A673 (cell line): Measurements from ENCODE around the gene PXDC1. TPM values are rescaled to one million over a fixed set of nuclear protein-coding genes. Genes with fewer than 3 reads are reported as not detected.
A peak's percentile ranks its signal among the peaks of the same experiment; 100 is the strongest.

Experiments used
- BruUV-seq: library from RNA; stranded (reverse); fragments of 400-500 nt; replicated peaks from 2 replicates; lab custom pipeline; 2021; lab: Mats Ljungman, UMichigan
- CTCF ChIA-PET: fragments of 300-600 bp; sonication (Branson Sonifier 250); formaldehyde crosslinking; loops from one replicate; lab custom pipeline; 2022; ENCODE audit warnings: antibody characterized with exemption; lab: Charles Lee
- POLR2A ChIA-PET: fragments of 300-600 bp; sonication (Branson Sonifier 250); formaldehyde crosslinking; loops from one replicate; lab custom pipeline; 2022; ENCODE audit warnings: antibody characterized with exemption; ENCODE audit not compliant: low non-redundant PET; lab: Charles Lee
- DNase-seq: peaks from one replicate; pipeline ENCODE4 v3.0.0-alpha.2; 2015; ENCODE audit warnings: low spot score
- H3K27ac ChIP-seq: fragments of 200-600 bp; sonication (generic); 2 replicates; pipeline ENCODE4 v1.5.1; 2016; ENCODE audit warnings: mixed run types, low read depth, mild to moderate bottlenecking, mixed read lengths, antibody characterized with exemption, low read length; ENCODE audit not compliant: poor library complexity, severe bottlenecking
- H3K27me3 ChIP-seq: fragments of 200-600 bp; sonication (generic); replicated peaks from 2 replicates; pipeline ENCODE4 v1.6.1; 2017; ENCODE audit warnings: mixed run types, low read depth, mild to moderate bottlenecking, mixed read lengths, antibody characterized with exemption, low read length; ENCODE audit not compliant: insufficient read depth, poor library complexity
- H3K36me3 ChIP-seq: fragments of 200-600 bp; sonication (generic); 2 replicates; pipeline ENCODE4 v1.6.1; 2016; ENCODE audit warnings: mixed run types, mild to moderate bottlenecking, mixed read lengths, antibody characterized with exemption, low read length; ENCODE audit not compliant: insufficient read depth, poor library complexity, severe bottlenecking
- H3K4me1 ChIP-seq: fragments of 200-600 bp; sonication (generic); 2 replicates; pipeline ENCODE4 v1.6.1; 2017; ENCODE audit warnings: mixed run types, mild to moderate bottlenecking, mixed read lengths, antibody characterized with exemption, low read length; ENCODE audit not compliant: insufficient read depth, poor library complexity, severe bottlenecking
- H3K4me3 ChIP-seq: fragments of 200-600 bp; sonication (generic); 2 replicates; pipeline ENCODE4 v1.5.1; 2016; ENCODE audit warnings: low read depth, mixed run types, mild to moderate bottlenecking, mixed read lengths, low read length; ENCODE audit not compliant: poor library complexity, severe bottlenecking
- H3K9me3 ChIP-seq: fragments of 200-600 bp; sonication (generic); 2 replicates; pipeline ENCODE4 v1.6.1; 2016; ENCODE audit warnings: mixed run types, low read depth, mild to moderate bottlenecking, mixed read lengths, antibody characterized with exemption, low read length; ENCODE audit not compliant: poor library complexity, severe bottlenecking
- CTCF ChIP-seq: fragments of 300-800, 200-600 bp; sonication (generic); conservative IDR thresholded peaks from 2 replicates; pipeline ENCODE4 v1.5.1; 2017; ENCODE audit warnings: low read depth, mild to moderate bottlenecking, antibody characterized with exemption, low read length, moderate library complexity, mixed read lengths
- EZH2 ChIP-seq: fragments of 200-600 bp; sonication (generic); IDR thresholded peaks from 2 replicates; pipeline ENCODE4 v1.6.1; 2017; ENCODE audit warnings: borderline replicate concordance, low read depth, mild to moderate bottlenecking, mixed read lengths, antibody characterized with exemption, low read length; ENCODE audit not compliant: poor library complexity, severe bottlenecking
- intact Hi-C: fragments of 100-400 bp; cut with micrococcal nuclease; formaldehyde crosslinking; loops from one replicate; pipeline ENCODE4 v1.10.0; 2022; ENCODE audit not compliant: unreplicated experiment
- total RNA-seq: library from RNA; stranded (reverse); gene quantifications from 2 replicates; pipeline ENCODE4 v1.2.3, GENCODE V29; 2021

Gene PXDC1
- total RNA-seq, 1 experiment from 2014 or later = 5.2 TPM

- H3K27me3 ChIP-seq = no peaks in the 10 kb centered on the region
- TF ChIP-seq CTCF (no peak), EZH2 (no peak)
- no peak for DNase-seq
- no peak overlapping the region for H3K4me3 ChIP-seq
- ChIA-PET POLR2A (no interaction called here), CTCF (interaction anchor here (1.0 to 2.1 kb wide), 2 partner anchors 106 to 235 kb away, joined by 3 to 11 read pairs; partner anchors contain the start of gene FAM50B)
- H3K9me3 ChIP-seq = no peaks in the 10 kb centered on the region
- peak overlapping the region; percentile 25 for H3K27ac ChIP-seq
- H3K4me1 ChIP-seq = peaks cover 23% of the 10 kb centered on the region
- no TSS peak for BruUV-seq
- no peaks in the 10 kb centered on the region for H3K36me3 ChIP-seq
- intact Hi-C loops = loop anchor here (2.0 to 10.0 kb wide), 4 partner anchors 247 to 471 kb away; no protein-coding TSS in a partner anchor
Observed at GRCh38 chr6:3743541-3743940, 8.0 kb downstream of the PXDC1 start.

GRCh38 chr6:3742426-3743344 lies 8.8 kb downstream of the PXDC1 start:
- peak overlapping the region; percentile 25 for H3K27ac ChIP-seq
- H3K9me3 ChIP-seq = no peaks in the 10 kb centered on the region
- BruUV-seq = no TSS peak
- no peaks in the 10 kb centered on the region for H3K36me3 ChIP-seq
- H3K4me1 ChIP-seq = peaks cover 20% of the 10 kb centered on the region
- ChIA-PET POLR2A (no interaction called here), CTCF (interaction anchor here (2.1 kb wide), 1 partner anchor 236 kb away, joined by 11 read pairs; no protein-coding TSS in a partner anchor)
- peak; percentile 74 for DNase-seq
- H3K4me3 ChIP-seq = no peak overlapping the region
- no peaks in the 10 kb centered on the region for H3K27me3 ChIP-seq
- intact Hi-C loops = loop anchor here (1.0 to 10.0 kb wide), 6 partner anchors 191 to 472 kb away; no protein-coding TSS in a partner anchor
- TF ChIP-seq EZH2 (no peak), CTCF (peak; percentile 95)

DNA sequence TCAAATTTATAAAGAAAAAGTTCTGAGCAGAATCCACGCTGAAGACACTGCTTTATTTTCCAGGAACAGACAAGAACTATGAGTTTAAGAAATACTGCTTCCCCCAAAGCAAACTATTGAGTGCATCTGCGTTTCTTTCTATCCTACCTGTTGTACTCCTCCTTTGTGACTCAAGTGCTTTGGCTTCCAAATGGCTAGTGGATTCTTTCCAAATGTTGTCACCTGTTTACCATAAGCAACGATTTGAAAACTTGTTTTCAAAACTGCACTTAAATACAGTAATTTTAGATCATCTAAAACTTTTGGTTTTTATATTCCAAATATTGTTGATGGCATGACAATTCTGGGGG lies 9.5 kb downstream of the PXDC1 start:
- Histone ChIP-seq H3K4me1 (peaks cover 20% of the 10 kb centered on the region), H3K27ac (no peak overlapping the region), H3K4me3 (no peak overlapping the region), H3K9me3 (no peaks in the 10 kb centered on the region), H3K36me3 (no peaks in the 10 kb centered on the region), H3K27me3 (no peaks in the 10 kb centered on the region)
- intact Hi-C loops = loop anchor here (1.0 to 10.0 kb wide), 6 partner anchors 191 to 473 kb away; no protein-coding TSS in a partner anchor
- BruUV-seq = no TSS peak
- DNase-seq = no peak
- no peak for TF ChIP-seq EZH2
- CTCF ChIA-PET = no interaction called here
- POLR2A ChIA-PET = no interaction called here
